ENCODE results near the gene TMEM53.

Gene TMEM53

GRCh38 chr1:44649788-44650158 lies 24.5 kb downstream of the TMEM53 start:
- no peak overlapping the region for H3K4me3 ChIP-seq (replicated peaks; ENCODE audit: low read depth, low read length)
- no peak for TF ChIP-seq CTCF (IDR thresholded peaks at IDR 0.05; ENCODE audit: low read depth, low read length, missing control alignments)
- DNase-seq (ENCODE audit: extremely low read depth, low read depth), result no peak

- no peak for TF ChIP-seq CTCF (IDR thresholded peaks at IDR 0.05; ENCODE audit: low read depth, low read length, missing control alignments)
- DNase-seq (ENCODE audit: extremely low read depth, low read depth), result no peak
- H3K4me3 ChIP-seq (replicated peaks; ENCODE audit: low read depth, low read length), result no peak overlapping the region
These were observed 25.6 kb downstream of the TMEM53 start for GRCh38 chr1:44648529-44649250.

- no peak overlapping the region for H3K4me3 ChIP-seq (replicated peaks; ENCODE audit: low read depth, low read length)
- no peak for DNase-seq (ENCODE audit: extremely low read depth, low read depth)
- TF ChIP-seq CTCF (IDR thresholded peaks at IDR 0.05; ENCODE audit: low read depth, low read length, missing control alignments), result no peak
These were observed 26.4 kb downstream of the TMEM53 start for GRCh38 chr1:44647896-44648295.

- no peak for DNase-seq (ENCODE audit: extremely low read depth, low read depth)
- TF ChIP-seq CTCF (IDR thresholded peaks at IDR 0.05; ENCODE audit: low read depth, low read length, missing control alignments), result no peak
- no peak overlapping the region for H3K4me3 ChIP-seq (replicated peaks; ENCODE audit: low read depth, low read length)
These were observed 27.8 kb downstream of the TMEM53 start for GRCh38 chr1:44646261-44647110.

GRCh38 chr1:44645476-44646244 lies 28.6 kb downstream of the TMEM53 start:
- no peak overlapping the region for H3K4me3 ChIP-seq (replicated peaks; ENCODE audit: low read depth, low read length)
- no peak for DNase-seq (ENCODE audit: extremely low read depth, low read depth)
- no peak for TF ChIP-seq CTCF (IDR thresholded peaks at IDR 0.05; ENCODE audit: low read depth, low read length, missing control alignments)

GRCh38 chr1:44644806-44645205 lies 29.5 kb downstream of the TMEM53 start:
- no peak overlapping the region for H3K4me3 ChIP-seq (replicated peaks; ENCODE audit: low read depth, low read length)
- TF ChIP-seq CTCF (IDR thresholded peaks at IDR 0.05; ENCODE audit: low read depth, low read length, missing control alignments), result no peak
- DNase-seq (ENCODE audit: extremely low read depth, low read depth), result no peak

Data from HFF-Myc (cell line).